ENCODE data around the gene CD160.
A peak's percentile ranks its signal among the peaks of the same experiment; 100 is the strongest.

CD160 gene

DNA sequence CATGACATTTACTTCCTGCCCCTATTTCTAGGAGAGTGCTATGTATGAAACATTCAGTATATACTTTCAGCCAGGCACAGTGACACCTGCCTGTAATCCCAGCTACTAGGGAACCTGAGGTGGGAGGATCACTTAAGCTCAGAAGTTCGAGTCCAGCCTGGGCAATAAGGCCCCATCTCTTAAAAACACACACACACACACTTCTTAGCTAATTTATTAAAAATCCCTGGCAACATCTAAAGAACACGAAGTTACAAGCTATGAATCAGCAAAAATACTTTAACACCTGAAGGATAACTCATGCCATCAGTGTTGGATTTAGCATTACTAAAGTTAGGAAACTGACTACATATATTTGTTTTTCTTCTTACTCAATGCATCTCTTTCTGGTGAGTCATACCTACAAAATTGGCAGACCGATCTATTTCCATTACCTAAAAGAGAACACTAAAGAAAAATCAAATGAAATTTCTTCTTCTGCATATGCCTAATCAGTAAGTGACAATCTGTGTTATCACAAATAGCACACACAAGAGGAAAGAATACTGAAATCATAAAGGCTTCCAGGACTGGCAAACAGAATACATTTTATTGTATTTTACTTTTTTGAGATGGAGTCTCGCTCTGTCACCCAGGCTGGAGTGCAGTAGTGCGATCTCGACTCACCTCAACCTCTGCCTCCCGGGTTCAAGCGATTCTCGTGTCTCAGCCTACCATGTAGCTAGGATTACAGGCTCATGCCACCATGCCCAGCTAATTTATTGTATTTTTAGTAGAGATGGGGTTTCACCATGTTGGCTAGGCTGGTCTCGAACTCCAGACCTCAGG lies 63.2 kb downstream of the CD160 start:
- peak; percentile 42 for DNase-seq (ENCODE audit: low read depth)
- TF ChIP-seq, protein P1, sequence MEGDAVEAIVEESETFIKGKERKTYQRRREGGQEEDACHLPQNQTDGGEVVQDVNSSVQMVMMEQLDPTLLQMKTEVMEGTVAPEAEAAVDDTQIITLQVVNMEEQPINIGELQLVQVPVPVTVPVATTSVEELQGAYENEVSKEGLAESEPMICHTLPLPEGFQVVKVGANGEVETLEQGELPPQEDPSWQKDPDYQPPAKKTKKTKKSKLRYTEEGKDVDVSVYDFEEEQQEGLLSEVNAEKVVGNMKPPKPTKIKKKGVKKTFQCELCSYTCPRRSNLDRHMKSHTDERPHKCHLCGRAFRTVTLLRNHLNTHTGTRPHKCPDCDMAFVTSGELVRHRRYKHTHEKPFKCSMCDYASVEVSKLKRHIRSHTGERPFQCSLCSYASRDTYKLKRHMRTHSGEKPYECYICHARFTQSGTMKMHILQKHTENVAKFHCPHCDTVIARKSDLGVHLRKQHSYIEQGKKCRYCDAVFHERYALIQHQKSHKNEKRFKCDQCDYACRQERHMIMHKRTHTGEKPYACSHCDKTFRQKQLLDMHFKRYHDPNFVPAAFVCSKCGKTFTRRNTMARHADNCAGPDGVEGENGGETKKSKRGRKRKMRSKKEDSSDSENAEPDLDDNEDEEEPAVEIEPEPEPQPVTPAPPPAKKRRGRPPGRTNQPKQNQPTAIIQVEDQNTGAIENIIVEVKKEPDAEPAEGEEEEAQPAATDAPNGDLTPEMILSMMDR (conservative IDR thresholded peaks at IDR 0.05; ENCODE audit: low read depth, low read length): no peak
- no peak overlapping the region for H3K4me3 ChIP-seq (ENCODE audit: low read length)

DNA sequence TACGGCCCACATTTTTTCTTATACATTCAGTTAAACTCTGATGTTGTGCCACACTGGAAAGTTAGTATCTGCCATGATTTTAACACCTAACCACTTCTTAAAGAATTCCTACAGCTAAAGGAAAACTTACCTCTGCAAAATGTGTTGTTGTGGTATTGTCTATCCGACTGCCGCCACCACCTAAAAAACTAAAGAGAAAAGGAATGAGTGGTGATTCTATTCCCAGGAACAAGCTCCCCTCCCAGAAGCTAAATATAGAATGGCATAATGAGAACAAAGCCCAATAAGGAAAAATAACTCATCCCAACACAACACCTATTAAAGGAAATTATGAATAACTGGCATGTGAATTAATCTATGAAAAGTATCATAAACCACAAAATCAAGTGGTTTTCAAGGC lies 65.1 kb downstream of the CD160 start:
- H3K4me3 ChIP-seq (ENCODE audit: low read length): no peak overlapping the region
- DNase-seq (ENCODE audit: low read depth): no peak
- TF ChIP-seq, protein P1 (conservative IDR thresholded peaks at IDR 0.05; ENCODE audit: low read depth, low read length): no peak

DNA sequence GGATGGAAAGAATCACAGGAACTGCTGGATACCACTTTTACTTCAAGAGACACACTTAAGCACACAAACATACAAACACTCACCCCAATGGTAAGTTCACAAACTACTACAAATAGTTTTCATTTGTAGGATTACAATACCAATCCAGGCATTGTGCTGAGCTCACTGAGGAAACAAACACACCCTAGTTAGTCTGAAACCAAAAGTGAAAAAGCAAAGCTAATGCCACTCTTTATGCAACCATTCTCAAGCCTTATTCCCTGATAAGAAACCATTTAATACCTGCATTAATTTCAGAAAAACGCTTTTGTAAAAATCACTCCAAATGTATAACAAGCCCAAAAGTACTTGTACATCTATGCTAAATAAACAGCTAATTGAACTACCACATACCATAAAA lies 66.2 kb downstream of the CD160 start:
- DNase-seq (ENCODE audit: low read depth): no peak
- TF ChIP-seq, protein P1 (conservative IDR thresholded peaks at IDR 0.05; ENCODE audit: low read depth, low read length): no peak
- H3K4me3 ChIP-seq (ENCODE audit: low read length): no peak overlapping the region

DNA sequence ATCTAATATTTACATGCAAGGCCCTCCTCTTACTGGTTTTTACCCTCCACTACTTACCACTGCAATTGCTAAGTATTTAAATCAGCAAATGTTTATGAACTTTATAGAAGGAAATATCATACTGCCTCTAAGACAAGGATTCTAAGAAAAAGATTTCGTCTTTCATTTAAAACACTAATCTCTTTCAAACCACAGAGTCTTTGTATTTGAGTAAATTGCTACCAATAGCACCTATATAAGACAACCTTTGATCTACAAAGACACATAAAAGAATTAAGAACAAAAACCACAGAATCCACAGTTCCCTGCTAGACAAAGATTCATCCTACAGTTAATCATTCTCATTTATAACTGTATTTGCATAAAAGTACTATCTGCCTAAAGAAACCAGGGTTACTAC lies 67.0 kb downstream of the CD160 start:
- H3K4me3 ChIP-seq (ENCODE audit: low read length): no peak overlapping the region
- TF ChIP-seq, protein P1 (conservative IDR thresholded peaks at IDR 0.05; ENCODE audit: low read depth, low read length): no peak
- no peak for DNase-seq (ENCODE audit: low read depth)

DNA sequence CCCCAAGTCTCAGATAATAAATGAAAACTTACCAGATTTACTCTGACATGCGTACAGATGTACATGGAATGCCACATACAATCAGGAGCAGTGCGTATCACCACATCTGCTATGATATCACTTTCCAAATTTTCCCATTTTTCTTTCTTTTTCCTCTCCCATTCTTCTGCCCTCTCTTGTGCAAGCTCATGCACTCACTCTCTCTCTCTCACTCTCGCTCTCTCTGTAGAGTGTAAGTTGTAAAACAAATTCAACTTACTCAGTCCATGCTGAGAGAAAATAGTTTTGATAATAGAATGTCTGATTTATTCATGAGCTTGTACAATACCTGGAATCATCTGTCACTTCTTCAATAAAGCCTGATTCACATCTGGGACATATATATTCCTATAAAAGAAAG lies 69.3 kb downstream of the CD160 start:
- no peak for DNase-seq (ENCODE audit: low read depth)
- H3K4me3 ChIP-seq (ENCODE audit: low read length): no peak overlapping the region
- TF ChIP-seq, protein P1 (conservative IDR thresholded peaks at IDR 0.05; ENCODE audit: low read depth, low read length): no peak

All from retinal pigment epithelial cell (primary cell).